ENCODE data around the gene FAM118B. TPM values are rescaled to one million over a fixed set of nuclear protein-coding genes. Genes with fewer than 3 reads are reported as not detected.
"Not testable (repeated sequence)": the region's sequence is repeated elsewhere in the genome, so short reads cannot be mapped to it uniquely, and the experiment has no call there.

Gene FAM118B
- total RNA-seq, 1 experiment from 2014 or later, result 41.6 TPM

- TF ChIP-seq REST (IDR thresholded peaks at IDR 0.05; ENCODE audit: insufficient read depth in 1 of 2, low read depth in 2 of 2, low read length in 1 of 2) (no peak), TCF7L2 (IDR thresholded peaks at IDR 0.05; ENCODE audit: low read depth, low read length) (no peak), POLR2AphosphoS5 (IDR thresholded peaks at IDR 0.05; ENCODE audit: low read depth, low read length) (no peak), SIN3A (IDR thresholded peaks at IDR 0.05; ENCODE audit: borderline replicate concordance, insufficient read depth, low read depth, low read length) (no peak), CTCF (IDR thresholded peaks at IDR 0.05) (no peak)
- CTCF ChIA-PET, result no interaction called here
- Histone ChIP-seq H3K27me3 (ENCODE audit: control insufficient read depth, insufficient read depth, low read length) (no peaks in the 10 kb centered on the region), H3K9me3 (ENCODE audit: control insufficient read depth, insufficient read depth, low read depth, low read length) (no peaks in the 10 kb centered on the region), H3K36me3 (ENCODE audit: control insufficient read depth, insufficient read depth, low read length) (peaks cover 3% of the 10 kb centered on the region), H3K4me1 (ENCODE audit: control insufficient read depth, insufficient read depth, low read length) (no peaks in the 10 kb centered on the region), H3K27ac (ENCODE audit: low read length) (no peak overlapping the region), H3K4me3 (ENCODE audit: low read depth in 2 of 2, low read length in 2 of 2) (no peak overlapping the region)
- POLR2A ChIA-PET, result no interaction called here
- BruUV-seq (replicated peaks), result no TSS peak
- in situ Hi-C loops (cut with HindIII; ENCODE audit: low pct_unique_long_range_greater_than_20kb, low sequenced_read_pairs), result no loop called here
- intact Hi-C loops (cut with micrococcal nuclease; ENCODE audit: unreplicated experiment), result no loop called here
- ATAC-seq (no peak), DNase-seq (ENCODE audit: low read depth, low spot score) (no peak)
These were observed 41.7 kb downstream of the FAM118B start for GRCh38 chr11:126253265-126253664.

- H3K4me1 ChIP-seq (ENCODE audit: control insufficient read depth, insufficient read depth, low read length), result no peaks in the 10 kb centered on the region
- H3K27me3 ChIP-seq (ENCODE audit: control insufficient read depth, insufficient read depth, low read length), result no peaks in the 10 kb centered on the region
- no peak overlapping the region for H3K4me3 ChIP-seq (ENCODE audit: low read depth in 2 of 2, low read length in 2 of 2)
- in situ Hi-C loops (cut with HindIII; ENCODE audit: low pct_unique_long_range_greater_than_20kb, low sequenced_read_pairs) (no loop called here), intact Hi-C loops (cut with micrococcal nuclease; ENCODE audit: unreplicated experiment) (no loop called here)
- TF ChIP-seq CTCF (IDR thresholded peaks at IDR 0.05), result no peak
- no peak for TF ChIP-seq SIN3A (IDR thresholded peaks at IDR 0.05; ENCODE audit: borderline replicate concordance, insufficient read depth, low read depth, low read length)
- no peak for TF ChIP-seq TCF7L2 (IDR thresholded peaks at IDR 0.05; ENCODE audit: low read depth, low read length)
- no peak for TF ChIP-seq POLR2AphosphoS5 (IDR thresholded peaks at IDR 0.05; ENCODE audit: low read depth, low read length)
- TF ChIP-seq REST (IDR thresholded peaks at IDR 0.05; ENCODE audit: insufficient read depth in 1 of 2, low read depth in 2 of 2, low read length in 1 of 2), result no peak
- no peaks in the 10 kb centered on the region for H3K9me3 ChIP-seq (ENCODE audit: control insufficient read depth, insufficient read depth, low read depth, low read length)
- ChIA-PET POLR2A (interaction anchor here (0.6 kb wide), 1 partner anchor 197 kb away, joined by 3 read pairs; no protein-coding TSS in a partner anchor), CTCF (no interaction called here)
- no peak for ATAC-seq
- no peak overlapping the region for H3K27ac ChIP-seq (ENCODE audit: low read length)
- no TSS peak for BruUV-seq (replicated peaks)
- peaks cover 3% of the 10 kb centered on the region for H3K36me3 ChIP-seq (ENCODE audit: control insufficient read depth, insufficient read depth, low read length)
- DNase-seq (ENCODE audit: low read depth, low spot score), result no peak
These were observed 43.2 kb downstream of the FAM118B start for GRCh38 chr11:126254819-126255218.

GRCh38 chr11:126255507-126255906 lies 43.9 kb downstream of the FAM118B start:
- BruUV-seq (replicated peaks); in situ Hi-C loops (cut with HindIII; ENCODE audit: low pct_unique_long_range_greater_than_20kb, low sequenced_read_pairs); H3K27me3 ChIP-seq (ENCODE audit: control insufficient read depth, insufficient read depth, low read length); H3K36me3 ChIP-seq (ENCODE audit: control insufficient read depth, insufficient read depth, low read length); H3K4me1 ChIP-seq (ENCODE audit: control insufficient read depth, insufficient read depth, low read length); POLR2A ChIA-PET; ATAC-seq; H3K9me3 ChIP-seq (ENCODE audit: control insufficient read depth, insufficient read depth, low read depth, low read length); H3K4me3 ChIP-seq (ENCODE audit: low read depth in 2 of 2, low read length in 2 of 2); H3K27ac ChIP-seq (ENCODE audit: low read length); DNase-seq (ENCODE audit: low read depth, low spot score); intact Hi-C loops (cut with micrococcal nuclease; ENCODE audit: unreplicated experiment); CTCF ChIA-PET: not testable (repeated sequence)

All from Panc1 (cell line).